Astrocyte of the spinal cord (primary cell): ENCODE measurements around the gene GRM4.

Source experiments
- DNase-seq: peaks from one replicate; pipeline ENCODE4 v3.0.0; 2011; ENCODE audit warnings: low read depth, low spot score
- H3K4me3 ChIP-seq: 2 replicates; pipeline ENCODE4 v1.5.1; 2011; ENCODE audit warnings: low read depth, mild to moderate bottlenecking, low read length, moderate library complexity
- CTCF ChIP-seq: IDR thresholded peaks from 2 replicates; pipeline ENCODE4 v1.5.1; 2012; ENCODE audit warnings: low read depth, mild to moderate bottlenecking, low read length, inconsistent platforms
- in situ Hi-C: cut with HindIII; loops from 2 replicates; pipeline ENCODE4 v1.10.0; 2017; ENCODE audit warnings: low sequenced_read_pairs

Gene GRM4

DNA sequence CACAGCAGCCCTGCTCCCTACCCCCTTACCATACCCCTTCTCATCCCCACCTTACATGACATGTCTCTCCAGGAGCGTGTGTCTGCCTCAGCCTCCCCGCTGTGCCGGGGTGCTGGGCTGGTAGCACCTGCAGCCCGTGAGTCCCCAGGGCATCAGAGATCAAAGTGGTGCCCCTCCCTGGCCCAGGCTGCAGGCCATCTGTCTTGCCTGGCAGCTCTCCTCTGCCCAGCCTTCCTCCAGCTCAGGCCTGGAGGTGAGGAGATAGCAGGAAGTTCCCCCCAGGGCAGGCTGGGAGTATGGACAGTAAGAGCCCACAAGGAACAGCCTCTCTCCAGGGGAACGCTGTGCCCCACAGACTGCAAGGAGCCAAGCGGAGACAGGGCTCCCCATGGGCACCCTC is 35.3 kb downstream of the GRM4 start:
- no peak overlapping the region for H3K4me3 ChIP-seq
- DNase-seq = no peak
- no peak for TF ChIP-seq CTCF
- in situ Hi-C loops = no loop called here

- TF ChIP-seq CTCF = no peak
- no peak for DNase-seq
- in situ Hi-C loops = no loop called here
- H3K4me3 ChIP-seq = no peak overlapping the region
Observed at GRCh38 chr6:34108176-34108575, 37.7 kb downstream of the GRM4 start.

DNA sequence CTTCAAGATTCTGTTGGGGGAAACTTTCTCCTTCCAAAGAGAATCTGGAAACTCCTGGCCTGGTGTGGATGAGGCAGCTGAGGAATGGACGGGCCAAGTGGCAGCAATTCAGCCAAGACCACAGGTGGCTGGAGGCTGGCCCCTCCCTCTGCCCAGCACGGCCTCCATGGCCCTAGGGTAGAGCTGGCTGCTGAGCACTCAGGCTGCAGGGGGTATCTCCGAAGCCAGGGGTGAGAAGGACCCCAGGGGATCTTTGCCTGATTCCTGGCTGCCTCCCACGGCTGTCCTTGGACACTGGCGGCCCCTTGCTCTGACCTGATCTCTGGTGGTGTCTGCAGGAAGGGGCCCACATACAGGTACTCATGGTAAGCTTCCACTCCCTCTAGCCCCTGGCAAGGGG is 39.0 kb downstream of the GRM4 start:
- no peak overlapping the region for H3K4me3 ChIP-seq
- in situ Hi-C loops = no loop called here
- DNase-seq = no peak
- TF ChIP-seq CTCF = no peak

DNA sequence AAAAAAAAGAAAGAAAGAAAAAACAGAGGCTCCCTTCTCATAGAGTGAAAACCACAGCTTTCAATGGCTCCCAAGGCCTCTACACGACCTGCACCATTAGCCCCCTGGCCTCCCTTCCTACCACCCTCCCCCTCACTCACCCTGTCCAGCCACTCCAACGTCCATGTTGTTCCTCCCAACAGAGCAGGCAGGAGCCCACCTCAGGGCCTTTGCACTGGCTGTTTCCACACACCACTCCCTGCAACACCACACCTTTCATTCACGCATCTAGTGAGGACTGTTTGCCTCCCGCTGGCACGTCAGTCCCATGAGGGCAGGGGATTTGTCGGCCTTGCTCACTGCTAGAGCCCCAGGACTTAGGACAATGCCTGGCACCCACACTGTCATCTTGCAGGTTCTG is 39.5 kb downstream of the GRM4 start:
- H3K4me3 ChIP-seq = no peak overlapping the region
- DNase-seq = no peak
- TF ChIP-seq CTCF = no peak
- in situ Hi-C loops = no loop called here

DNA sequence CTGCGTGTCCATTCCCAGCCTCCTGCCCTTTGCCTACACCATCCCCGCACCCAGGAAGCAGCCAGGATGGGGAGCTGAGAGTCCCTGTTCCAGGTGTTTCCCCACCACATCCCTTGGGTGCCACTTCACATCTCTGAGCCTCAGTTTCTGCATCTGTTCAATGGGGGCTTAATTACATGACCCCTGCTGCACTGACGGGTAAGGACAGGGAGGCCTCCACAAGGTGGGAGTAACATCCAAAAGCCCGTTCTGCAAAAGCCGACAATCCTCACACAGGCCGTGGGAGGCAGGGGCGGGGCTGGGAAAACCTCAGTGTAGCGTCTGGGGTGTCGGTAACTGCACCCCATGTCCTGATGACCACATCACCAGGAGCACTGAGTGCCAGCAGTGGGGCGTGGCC is 41.3 kb downstream of the GRM4 start:
- in situ Hi-C loops = no loop called here
- H3K4me3 ChIP-seq = no peak overlapping the region
- no peak for DNase-seq
- TF ChIP-seq CTCF = no peak

GRCh38 chr6:34104186-34104585 is 41.7 kb downstream of the GRM4 start:
- no peak for DNase-seq
- TF ChIP-seq CTCF = no peak
- no peak overlapping the region for H3K4me3 ChIP-seq
- in situ Hi-C loops = no loop called here

GRCh38 chr6:34103321-34103720 is 42.6 kb downstream of the GRM4 start:
- TF ChIP-seq CTCF = no peak
- in situ Hi-C loops = no loop called here
- H3K4me3 ChIP-seq = no peak overlapping the region
- DNase-seq = no peak
